ENCODE measurements around the gene TMEM244.
"Not testable (repeated sequence)": the region's sequence is repeated elsewhere in the genome, so short reads cannot be mapped to it uniquely, and the experiment has no call there.

The TMEM244 gene, protein sequence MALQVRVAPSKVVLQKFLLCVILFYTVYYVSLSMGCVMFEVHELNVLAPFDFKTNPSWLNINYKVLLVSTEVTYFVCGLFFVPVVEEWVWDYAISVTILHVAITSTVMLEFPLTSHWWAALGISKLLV

DNA sequence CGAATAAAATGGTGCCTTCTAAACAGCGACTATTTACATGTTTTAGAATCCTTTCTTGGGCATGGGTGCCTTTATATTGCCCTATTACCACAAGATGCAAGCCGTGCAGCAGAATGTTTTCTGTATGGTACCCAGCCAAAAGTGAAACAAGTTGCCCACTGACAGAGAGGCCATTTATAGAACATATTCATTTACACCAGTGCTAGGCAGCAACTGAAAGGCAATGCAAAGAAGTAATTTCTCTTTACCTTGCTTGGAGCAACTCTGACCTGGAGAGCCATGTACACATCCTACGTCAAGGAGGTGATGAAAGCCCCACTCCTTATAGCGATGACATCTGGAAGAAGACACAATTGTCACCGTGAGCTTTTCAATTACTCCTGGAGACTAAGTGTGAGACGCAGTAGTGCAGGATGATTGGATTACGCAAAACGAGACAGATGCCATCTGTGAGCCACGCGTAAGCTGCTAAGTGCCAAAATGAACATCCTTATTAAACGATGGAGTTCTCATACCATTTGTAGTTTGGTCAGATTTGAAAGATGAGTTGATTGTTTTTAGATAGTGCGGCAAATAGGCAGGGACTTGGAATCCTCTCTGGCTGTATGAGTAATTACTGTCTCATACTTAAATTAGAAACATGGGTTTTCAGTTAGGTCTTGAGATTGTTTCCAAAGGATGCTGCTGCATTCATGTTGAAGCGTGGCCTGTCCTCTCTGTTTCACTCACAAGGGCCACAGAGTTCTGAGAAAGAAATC lies at the start of gene TMEM244:
TSS of gene TMEM244 (minus strand) at position 408 of the 758 bp plus-strand sequence. CDS start at position 281, 127 bp downstream.
- DNase-seq (ENCODE audit: low spot score): no peak

DNA sequence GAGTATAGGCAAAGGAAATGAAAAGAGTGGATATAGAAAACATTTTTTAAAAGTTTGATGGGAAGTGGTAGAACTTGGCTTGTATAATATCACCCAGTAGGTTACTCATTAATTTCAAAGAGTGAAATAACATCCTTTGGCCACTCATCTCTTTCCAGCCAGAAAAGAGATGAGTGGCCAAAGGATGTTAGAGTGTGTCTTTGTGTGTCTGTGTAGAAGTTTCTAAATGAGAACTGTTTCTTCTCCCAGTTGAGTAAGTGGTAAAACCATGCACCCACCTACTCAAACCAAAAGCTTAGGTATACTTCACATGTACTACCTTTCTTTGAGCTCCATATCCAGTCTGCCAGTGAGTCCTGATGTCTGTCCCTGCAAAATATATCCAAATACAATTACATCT lies 47.7 kb upstream of the TMEM244 start:
- DNase-seq (ENCODE audit: low spot score): no peak

DNA sequence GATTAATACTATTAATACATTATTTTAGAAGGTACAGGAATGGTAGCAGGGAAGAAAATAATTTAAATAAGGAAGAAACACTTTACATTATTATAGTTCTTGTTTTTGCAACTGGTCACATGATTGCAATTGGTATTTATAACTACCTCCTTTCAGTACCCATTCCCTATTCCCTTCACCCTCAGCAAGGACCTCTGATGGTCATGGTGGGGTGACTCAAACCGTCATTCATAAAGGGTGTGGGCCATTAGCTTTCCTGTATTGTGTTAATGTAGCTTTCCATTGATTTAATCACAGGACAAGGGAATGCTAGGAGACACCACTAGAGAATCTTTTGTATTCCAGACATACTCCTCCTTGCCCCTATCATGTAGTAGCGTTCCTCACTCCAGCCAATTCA lies 47.2 kb upstream of the TMEM244 start:
- no peak for DNase-seq (ENCODE audit: low spot score)

DNA sequence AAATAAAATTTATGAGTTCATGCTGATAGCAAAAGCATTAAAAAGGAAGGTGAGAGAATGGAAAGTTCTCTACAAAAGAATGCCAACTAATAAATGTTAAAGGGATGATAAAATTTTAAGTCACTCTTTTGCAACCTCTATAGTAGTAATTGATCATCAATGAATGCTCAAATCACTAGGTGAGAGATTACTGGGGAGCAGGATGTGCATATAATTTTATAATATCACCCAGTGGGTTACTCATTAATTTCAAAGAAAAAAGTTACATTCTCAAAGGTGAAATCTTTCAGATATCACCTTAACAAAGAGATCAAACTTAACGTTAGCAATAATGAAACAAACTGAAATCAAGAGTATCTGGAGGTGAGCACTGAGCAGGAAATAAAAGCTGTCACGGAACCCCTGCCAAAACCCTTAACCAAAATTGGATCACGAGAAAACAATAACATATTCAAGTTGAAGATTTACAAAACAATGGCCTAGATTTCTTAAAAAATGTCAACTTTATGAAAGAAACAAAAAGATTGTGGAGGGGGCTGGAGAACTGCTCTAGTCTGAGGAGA lies 45.5 kb upstream of the TMEM244 start:
- DNase-seq (ENCODE audit: low spot score): no peak

DNA sequence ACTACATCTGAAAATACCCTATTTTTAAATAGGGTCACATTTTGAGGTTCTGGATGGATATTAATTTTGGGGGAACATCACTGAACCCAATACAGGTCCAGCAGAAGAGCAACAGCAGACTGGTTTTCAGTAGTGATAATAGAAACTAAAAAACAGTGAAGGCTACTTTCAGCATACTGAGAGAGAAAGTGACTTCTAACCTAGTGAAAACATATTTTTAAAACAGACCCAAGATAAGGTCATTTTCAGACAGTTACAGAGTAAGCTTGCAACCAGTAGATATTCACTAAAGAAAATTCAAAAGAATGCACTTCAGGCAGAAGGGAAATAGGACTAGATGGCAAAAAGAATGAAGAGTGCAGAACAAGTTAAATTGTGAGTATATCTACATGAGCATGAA lies 42.0 kb upstream of the TMEM244 start:
- no peak for DNase-seq (ENCODE audit: low spot score)

DNA sequence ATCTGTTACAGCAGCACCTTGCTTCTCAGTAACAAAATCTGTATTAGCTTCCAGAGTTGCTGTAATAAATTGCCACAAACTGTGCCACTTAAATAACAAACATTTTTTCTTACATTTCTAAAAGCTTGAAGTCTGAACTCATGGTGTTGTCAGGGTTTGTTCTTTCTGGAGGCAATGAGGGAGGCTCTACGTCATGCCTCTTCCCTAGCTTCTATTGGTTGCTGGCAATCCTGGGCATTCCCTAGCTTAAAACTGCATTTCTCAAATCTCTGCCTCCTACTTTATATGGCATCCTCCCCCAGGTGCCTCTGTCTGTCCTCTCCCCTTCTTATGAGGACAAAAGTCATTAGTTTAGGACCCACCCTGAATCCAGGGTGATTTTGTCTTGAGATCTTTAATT lies 41.6 kb upstream of the TMEM244 start:
- DNase-seq (ENCODE audit: low spot score): no peak

DNA sequence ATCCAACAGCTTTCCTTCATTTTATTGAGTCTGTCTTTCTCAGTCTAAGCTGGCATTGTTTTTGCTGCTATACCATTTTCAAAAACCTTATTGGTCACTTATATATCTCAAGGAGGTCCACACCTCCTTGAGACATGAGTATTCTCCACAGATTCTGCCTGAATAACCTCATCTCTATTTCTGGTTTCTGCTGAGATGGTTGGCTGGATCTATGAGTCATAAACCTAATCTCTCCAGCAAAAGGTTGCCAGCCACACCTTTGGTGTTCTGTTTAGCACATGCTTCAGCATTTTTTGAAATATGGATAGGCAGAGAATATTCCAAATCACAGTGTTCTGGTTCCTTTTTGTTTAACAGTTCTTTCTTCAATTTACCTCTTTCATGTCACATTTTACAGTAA lies 40.8 kb upstream of the TMEM244 start:
- peak; percentile 81 for DNase-seq (ENCODE audit: low spot score)

DNA sequence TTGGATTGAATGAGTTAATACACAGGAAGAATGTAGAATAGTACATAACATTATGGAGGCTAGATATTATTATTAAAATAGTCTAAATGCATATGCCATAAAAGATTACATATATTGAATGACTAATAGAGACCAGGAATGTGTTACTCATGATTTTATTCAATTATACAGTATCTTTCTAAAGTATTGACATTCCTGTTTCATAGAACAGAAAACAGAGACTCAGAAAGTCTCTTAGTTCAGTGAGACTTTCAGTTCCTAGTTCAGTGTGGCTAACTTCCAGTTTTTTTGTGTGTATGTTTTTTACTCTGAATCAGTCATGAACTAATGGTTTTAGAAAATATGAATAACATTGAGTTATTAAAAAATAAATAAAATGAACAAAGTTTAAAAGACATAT lies 34.6 kb upstream of the TMEM244 start:
- no peak for DNase-seq (ENCODE audit: low spot score)

DNA sequence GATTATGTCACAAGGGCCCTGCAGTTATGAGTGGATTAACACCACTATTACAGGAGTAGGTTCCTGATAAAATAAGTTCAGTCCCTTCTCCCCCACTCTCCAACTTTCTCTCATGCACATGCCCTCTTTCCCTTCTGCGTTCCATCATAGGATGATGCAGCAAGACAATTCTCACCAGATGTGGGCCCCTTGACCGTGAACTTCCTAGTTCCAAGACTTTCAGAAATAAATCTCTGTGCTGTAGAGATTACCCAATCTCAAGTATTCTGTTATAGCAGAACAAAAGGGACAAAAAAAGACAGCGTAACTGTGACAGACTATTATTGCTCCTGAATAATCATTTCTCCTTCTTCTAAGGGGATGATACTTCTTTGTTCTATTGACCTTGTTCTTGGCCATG lies 33.8 kb upstream of the TMEM244 start:
- no peak for DNase-seq (ENCODE audit: low spot score)

DNA sequence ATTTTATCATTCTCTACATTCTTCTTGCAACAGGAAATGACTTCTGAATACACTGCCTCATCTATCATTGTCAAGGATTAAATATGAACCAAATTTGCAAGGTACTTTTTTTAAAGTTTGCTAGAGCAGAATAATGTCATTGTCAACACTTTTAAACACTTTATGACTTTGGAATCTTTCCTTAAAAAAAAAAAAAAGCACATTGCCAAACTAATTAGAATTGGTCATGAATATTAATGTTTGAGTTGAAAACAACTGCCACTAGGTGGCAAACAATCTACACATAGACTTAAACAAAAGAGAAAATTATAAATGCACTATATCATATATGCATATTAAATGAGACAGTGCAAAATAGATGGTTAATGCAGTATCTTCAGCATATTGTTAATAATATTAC lies 32.5 kb upstream of the TMEM244 start:
- peak; percentile 6 for DNase-seq (ENCODE audit: low spot score)

DNA sequence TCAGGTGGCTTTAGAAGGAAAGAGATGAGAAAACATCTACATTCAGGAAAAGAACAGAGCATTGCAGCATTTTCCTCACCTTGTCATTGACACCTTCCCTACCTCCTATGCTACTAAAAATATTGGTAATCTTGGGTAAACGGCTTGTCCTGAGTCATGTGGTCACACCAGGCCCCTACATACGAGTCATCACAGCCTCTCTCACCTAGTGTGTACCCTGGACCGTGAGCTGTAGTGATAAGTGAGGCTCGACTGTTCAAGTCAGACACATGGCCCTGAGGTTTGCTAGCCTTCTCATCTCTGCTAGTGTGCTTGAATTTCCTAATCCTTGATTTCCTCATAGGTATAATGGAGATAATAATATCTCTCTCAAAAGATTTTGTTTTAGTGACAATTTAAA lies 29.6 kb upstream of the TMEM244 start:
- peak; percentile 85 for DNase-seq (ENCODE audit: low spot score)

DNA sequence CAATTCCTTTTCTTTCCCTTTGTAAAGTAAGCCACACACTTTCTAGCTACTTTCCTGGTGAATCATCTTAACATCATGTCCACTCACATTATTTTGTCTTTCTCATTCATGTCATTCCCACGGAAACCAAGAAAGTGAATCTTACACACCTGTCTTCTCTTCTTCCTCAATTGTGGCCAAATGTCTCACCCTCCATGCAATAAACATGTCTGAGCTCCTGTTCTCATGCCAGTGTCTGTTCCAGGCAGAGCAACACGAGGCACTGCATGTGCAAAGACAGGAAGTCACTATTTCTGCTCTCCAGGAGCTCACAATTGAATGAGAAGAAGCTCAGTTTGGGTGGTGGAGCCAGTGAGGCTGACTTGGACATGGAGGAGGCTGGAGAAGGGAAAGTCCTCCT lies 29.0 kb upstream of the TMEM244 start:
- peak; percentile 91 for DNase-seq (ENCODE audit: low spot score)

DNA sequence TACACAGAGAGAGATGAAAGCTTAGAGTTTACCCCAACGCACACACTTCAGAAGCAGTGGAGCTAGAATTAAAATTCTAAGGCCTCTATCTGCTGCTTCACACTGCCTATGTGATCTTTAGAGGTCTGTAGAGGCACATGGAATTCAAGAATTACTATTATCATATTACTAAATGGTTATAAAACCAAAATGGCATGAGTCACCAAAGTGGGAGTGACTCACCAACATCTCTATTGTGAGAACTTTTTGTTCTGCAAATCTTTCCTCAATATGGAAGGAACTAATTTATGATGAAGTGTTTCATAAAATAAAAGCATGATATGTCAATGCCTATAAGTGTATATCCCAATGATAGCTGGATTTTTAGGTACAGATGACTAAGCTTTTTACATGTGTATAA lies 28.5 kb upstream of the TMEM244 start:
- DNase-seq (ENCODE audit: low spot score): peak; percentile 70

DNA sequence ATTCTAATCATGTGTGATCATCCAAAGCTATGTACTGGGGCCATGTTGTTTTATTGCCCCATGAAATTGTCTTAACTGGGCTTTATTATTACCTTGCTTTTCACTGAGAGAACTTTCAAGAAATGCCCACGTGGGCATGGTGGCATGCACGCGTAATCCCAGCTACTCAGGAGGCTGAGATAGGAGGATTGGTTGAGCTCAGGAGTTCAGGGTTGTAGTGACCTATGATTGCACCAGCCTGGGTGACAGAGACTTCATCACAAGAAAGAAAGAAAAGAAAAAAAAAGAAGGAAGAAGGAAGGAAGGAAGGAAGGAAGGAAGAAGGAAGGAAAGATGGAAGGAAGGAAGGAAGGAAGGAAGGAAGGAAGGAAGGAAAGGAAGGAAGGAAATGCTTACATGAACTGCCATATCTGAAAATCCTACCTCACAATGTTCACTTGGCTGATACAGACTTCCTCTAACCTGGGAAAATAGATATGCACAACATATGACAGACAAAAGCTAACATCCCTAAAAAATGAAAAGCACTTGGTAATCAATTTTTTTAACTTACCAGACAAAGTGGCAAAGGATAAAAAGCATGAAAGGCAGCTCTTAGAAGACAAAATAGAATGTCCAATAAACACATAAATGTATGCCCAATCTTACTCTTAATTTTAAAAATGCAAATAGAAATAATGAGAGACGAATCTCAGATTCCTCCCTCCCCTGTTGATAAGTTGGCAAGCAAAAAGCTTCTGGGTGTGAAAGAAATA lies 25.5 kb upstream of the TMEM244 start:
- DNase-seq (ENCODE audit: low spot score): no peak

DNA sequence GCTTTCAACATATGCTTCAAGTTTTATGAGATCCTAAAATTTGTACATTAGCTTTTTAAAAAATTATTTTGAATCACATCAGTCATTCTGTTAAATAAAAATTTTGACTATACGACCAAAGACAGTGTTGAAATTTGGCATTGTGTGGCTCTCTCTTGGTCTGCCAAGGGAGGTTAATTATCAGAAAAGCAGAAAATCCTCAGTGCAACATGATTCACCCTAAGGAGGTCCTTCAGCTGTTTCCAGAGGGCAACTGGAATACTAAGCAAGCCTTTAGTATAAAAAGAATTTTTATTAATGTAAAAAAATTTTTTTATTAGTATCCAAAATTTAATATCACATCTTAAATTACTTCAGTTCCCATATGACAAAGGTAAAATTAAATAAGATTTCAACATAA lies 23.1 kb upstream of the TMEM244 start:
- DNase-seq (ENCODE audit: low spot score): no peak

DNA sequence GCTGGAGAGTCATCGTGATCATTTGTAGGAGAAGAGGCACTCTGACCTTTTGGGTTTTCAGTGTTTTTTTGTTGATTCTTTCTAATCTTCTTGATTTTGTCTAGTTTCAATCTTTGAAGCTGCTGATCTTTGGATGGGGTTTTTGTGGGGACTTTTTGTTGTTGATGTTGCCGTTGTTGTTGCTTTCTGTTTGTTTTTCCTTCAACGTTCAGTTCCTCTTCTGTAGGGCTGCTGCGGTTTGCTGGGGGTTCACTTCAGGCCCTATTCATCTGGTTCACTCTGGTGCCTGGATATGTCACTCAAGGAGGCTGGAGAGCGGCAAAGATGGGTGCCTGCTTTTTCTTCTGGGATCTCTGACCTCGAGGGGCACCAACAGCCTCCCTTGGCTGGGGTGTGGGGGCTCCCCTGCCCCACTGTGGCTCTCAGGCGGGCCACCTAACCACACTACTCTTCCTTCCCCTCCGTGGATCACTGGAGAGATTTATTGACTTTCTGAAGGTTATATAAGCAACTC lies 21.5 kb upstream of the TMEM244 start:
- DNase-seq (ENCODE audit: low spot score): no peak

DNA sequence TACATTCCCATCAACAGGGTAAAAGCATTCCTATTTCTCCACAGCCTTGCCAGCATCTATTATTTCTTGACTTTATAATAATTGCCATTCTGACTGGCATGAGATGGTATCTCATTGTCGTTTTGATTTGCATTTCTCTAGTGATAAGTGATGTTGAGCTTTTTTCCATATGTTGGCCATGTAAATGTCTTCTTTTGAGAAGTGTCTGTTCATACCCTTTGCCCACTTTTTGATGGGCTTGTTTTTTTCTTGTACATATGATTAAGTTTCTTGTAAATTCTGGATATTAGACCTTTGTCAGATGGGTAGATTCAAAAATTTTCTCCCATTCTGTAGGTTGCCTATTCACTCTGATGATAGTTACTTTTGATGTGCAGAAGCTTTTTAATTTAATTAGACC lies 16.8 kb upstream of the TMEM244 start:
- DNase-seq (ENCODE audit: low spot score): not testable (repeated sequence)

DNA sequence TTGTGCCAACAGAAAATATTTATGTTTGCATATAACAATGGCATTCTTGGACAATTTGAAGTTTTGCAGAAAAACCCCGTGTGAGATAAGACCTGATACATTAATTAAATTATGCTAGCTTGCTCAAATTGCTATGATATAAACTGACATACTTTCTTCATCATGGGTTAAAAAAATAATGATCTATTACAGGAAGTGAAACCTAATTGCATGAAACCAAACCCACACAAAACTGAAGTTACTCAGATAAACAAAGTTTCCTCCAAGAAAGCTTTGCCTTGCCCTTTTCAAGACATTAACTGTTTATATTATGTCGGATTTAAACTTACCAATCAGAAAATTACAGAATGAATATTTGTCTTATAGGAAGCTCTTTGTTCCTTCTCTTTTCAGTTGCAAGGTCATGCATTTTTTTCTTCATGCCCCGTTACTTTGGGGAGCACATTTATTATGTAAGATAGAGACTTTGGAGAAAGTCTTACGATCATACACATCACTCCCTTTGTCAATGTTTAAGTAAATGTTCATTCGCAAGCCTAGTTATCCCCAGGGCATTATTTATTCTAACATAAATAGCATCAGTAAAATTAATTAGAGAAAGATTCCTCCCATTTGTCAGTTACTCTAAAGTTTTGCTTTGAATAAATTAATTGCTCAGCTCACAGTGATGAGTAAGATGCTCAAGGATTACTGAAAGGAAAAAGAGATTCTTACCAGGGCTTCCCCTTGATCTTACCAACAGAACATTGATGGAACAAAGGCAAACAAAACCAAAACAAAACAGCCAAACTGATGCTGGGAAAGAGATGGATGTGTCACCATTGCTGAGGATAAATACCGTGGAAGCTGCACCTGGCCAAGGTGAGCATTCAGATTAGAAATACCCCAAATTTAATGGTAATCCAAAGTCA lies 14.8 kb upstream of the TMEM244 start:
- no peak for DNase-seq (ENCODE audit: low spot score)

DNA sequence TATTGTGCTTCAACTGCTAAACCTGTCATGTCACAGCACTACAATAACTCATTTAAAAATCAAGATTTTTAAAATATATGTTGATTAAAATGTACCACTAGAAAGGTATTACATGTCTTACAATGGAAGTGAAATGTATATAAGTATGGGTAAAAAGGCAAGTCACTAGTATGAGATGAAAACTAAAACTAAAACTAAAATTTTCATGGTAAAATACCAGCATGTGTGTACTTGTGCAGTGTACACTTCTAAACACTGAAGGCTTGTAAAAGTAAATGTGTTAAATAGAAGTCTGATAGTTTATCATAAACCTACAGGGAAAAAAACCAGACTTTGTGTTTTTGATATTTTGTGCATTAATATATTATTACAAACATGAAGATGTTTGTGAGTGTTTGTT lies 13.7 kb upstream of the TMEM244 start:
- DNase-seq (ENCODE audit: low spot score): no peak

DNA sequence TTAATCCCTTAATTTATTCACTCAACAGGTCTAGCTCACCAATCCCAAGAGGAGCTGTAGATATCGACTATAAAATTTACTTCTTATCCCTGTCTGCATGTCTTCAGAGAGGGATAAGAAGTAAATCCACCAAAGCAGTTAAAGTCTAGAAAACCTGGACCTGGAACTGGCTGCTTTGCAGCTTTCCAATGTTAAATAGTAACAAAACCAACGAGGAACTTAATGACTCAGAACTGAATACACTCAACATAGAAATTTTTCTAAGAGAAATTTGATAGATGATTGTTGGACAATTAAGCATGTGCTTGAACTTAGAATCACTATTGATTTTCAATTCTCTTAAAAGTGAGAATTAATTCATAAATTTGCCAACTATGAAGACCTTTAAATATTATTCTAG lies 11.5 kb upstream of the TMEM244 start:
- peak; percentile 52 for DNase-seq (ENCODE audit: low spot score)

DNA sequence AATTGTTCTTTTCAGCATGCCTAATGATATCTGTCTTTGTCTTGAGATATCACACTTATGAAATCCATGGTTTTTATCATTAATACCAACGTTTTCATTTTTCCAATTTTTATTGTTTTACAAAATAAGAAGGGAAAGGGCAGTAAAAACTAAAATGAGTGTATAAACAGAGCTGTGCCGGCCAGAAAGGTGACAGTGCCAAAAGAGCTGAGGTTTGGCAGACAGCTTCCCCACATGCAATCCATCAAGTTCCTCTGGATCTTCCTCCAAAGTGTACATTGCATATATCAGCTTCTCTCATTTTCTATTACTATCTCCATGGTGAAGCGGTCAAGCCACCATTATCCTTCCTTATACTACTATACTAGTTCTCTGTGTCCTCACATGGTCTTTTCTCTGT lies 10.1 kb upstream of the TMEM244 start:
- DNase-seq (ENCODE audit: low spot score): no peak

DNA sequence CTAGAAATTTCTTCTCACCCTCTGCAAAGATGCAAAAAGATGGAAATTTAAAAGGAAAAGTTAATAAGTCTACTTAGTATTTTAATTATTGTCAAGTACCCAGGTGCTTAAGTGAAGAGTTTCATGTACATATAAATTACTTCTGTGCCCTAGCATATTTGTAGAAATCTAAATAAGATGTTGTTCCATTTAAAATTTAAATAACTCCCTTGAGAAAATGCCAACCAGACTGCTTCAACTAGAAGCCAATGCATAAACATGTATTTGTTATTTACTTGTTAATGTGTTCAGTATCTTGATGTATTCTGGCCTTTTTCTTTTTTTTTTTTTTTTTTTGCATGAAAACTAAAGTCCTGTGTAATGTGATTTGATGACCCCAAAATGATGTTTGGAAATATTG lies 6.3 kb upstream of the TMEM244 start:
- DNase-seq (ENCODE audit: low spot score): no peak
